ENCODE measurements around the gene ASIC3.
A peak's percentile ranks its signal among the peaks of the same experiment; 100 is the strongest.

ASIC3 gene

GRCh38 chr7:151087245-151088018, 39.1 kb downstream of the ASIC3 start:
- DNase-seq = peak; percentile 27

GRCh38 chr7:151088019-151088855, 39.9 kb downstream of the ASIC3 start:
- no peak for DNase-seq

GRCh38 chr7:151088856-151089699, 40.7 kb downstream of the ASIC3 start:
- no peak for DNase-seq

- DNase-seq = no peak
These were observed 41.8 kb downstream of the ASIC3 start for GRCh38 chr7:151089893-151090730.

- no peak for DNase-seq
These were observed 42.7 kb downstream of the ASIC3 start for GRCh38 chr7:151091003-151091402.

GRCh38 chr7:151091431-151091830, 43.1 kb downstream of the ASIC3 start:
- DNase-seq = no peak

GRCh38 chr7:151091988-151092387, 43.7 kb downstream of the ASIC3 start:
- no peak for DNase-seq

- DNase-seq = no peak
These were observed 45.4 kb downstream of the ASIC3 start for GRCh38 chr7:151093748-151094147.

- no peak for DNase-seq
These were observed 46.3 kb downstream of the ASIC3 start for GRCh38 chr7:151094675-151095074.

GRCh38 chr7:151095123-151095797, 46.9 kb downstream of the ASIC3 start:
- no peak for DNase-seq

GRCh38 chr7:151095828-151096475, 47.6 kb downstream of the ASIC3 start:
- DNase-seq = no peak

- DNase-seq = no peak
These were observed 51.3 kb downstream of the ASIC3 start for GRCh38 chr7:151099486-151100211.

GRCh38 chr7:151100921-151101320, 52.6 kb downstream of the ASIC3 start:
- no peak for DNase-seq

GRCh38 chr7:151101621-151102396, 53.5 kb downstream of the ASIC3 start:
- no peak for DNase-seq

Measured in stimulated activated CD4-positive, alpha-beta T cell treated with anti-CD3 and anti-CD28 coated beads, Interleukin-1b, Interleukin-23, amount 100 ng/mL, for 48 hours (primary cell).